ENCODE results near the gene CPTP.

- TF ChIP-seq CTCF (IDR thresholded peaks at IDR 0.05 in 2 of 3, conservative IDR thresholded peaks at IDR 0.05 in 1 of 3; ENCODE audit: control insufficient read depth in 2 of 3, extremely low read depth in 1 of 3, insufficient read depth in 1 of 3, low read depth in 3 of 3, low read length in 3 of 3): no peak
- no peak for TF ChIP-seq MYB (IDR thresholded peaks at IDR 0.05; ENCODE audit: borderline replicate concordance, low read depth, low read length)
- TF ChIP-seq POLR2A (IDR thresholded peaks at IDR 0.05; ENCODE audit: low read depth, low read length): peak; percentile 92
- TF ChIP-seq MAX (IDR thresholded peaks at IDR 0.05; ENCODE audit: low read depth, low read length): no peak; the same call in 1 of the 2 replicates
- TF ChIP-seq POLR2AphosphoS5 (IDR thresholded peaks at IDR 0.05; ENCODE audit: low read length): peak; percentile 74; the same call in 1 of the 2 replicates
- TF ChIP-seq E2F4 (IDR thresholded peaks at IDR 0.05; ENCODE audit: low read depth, low read length): no peak
- no peak for TF ChIP-seq ZNF217 (IDR thresholded peaks at IDR 0.05)
- TF ChIP-seq EP300 (IDR thresholded peaks at IDR 0.05; ENCODE audit: borderline replicate concordance in 1 of 2, control insufficient read depth in 1 of 2, low read depth in 2 of 2, low read length in 2 of 2): no peak
These were observed at the start of gene CPTP, which contains the start of gene INTS11 for GRCh38 chr1:1324524-1325287.

Data from GM12878 (cell line).